Measurements from ENCODE around the gene HEXIM1.

GRCh38 chr17:45131616-45132319, 16.5 kb upstream of the HEXIM1 start:
- TF ChIP-seq MAX (IDR thresholded peaks at IDR 0.05) = no peak
- no peak for TF ChIP-seq YY1 (IDR thresholded peaks at IDR 0.05; ENCODE audit: low read depth)
- no peak for TF ChIP-seq FOXM1 (IDR thresholded peaks at IDR 0.05; ENCODE audit: borderline replicate concordance, low read depth)
- peak; percentile 44; the same call in 1 of the 2 replicates for TF ChIP-seq RAD21 (IDR thresholded peaks at IDR 0.05; ENCODE audit: low read depth)
- TF ChIP-seq REST (IDR thresholded peaks at IDR 0.05; ENCODE audit: low read depth) = no peak
- no peak for TF ChIP-seq EGR1 (IDR thresholded peaks at IDR 0.05)

Data from Ishikawa (cell line).